BJ (cell line): ENCODE data around the gene LHPP. TPM values are rescaled to one million over a fixed set of nuclear protein-coding genes. Genes with fewer than 3 reads are reported as not detected.

Experiments used
- CTCF ChIA-PET: fragments of 350-600 bp; formaldehyde crosslinking; extraction: SDS; loops from one replicate; lab custom pipeline; 2021; ENCODE audit warnings: antibody characterized with exemption, inconsistent platforms; lab: Yijun Ruan, JAX
- POLR2A ChIA-PET: fragments of 300-600 bp; sonication (Branson Sonifier 250); formaldehyde crosslinking; extraction: SDS; loops from one replicate; lab custom pipeline; 2021; ENCODE audit warnings: antibody characterized with exemption; lab: Charles Lee
- DNase-seq: peaks from one replicate; pipeline ENCODE4 v3.0.0-alpha.2; 2011; ENCODE audit warnings: low read depth
- H3K27me3 ChIP-seq: 2 replicates; pipeline ENCODE4 v1.6.0; 2011; ENCODE audit warnings: low read length; ENCODE audit not compliant: control insufficient read depth, insufficient read depth
- H3K36me3 ChIP-seq: 2 replicates; pipeline ENCODE4 v1.5.1; 2011; ENCODE audit warnings: low read length; ENCODE audit not compliant: control insufficient read depth, insufficient read depth
- H3K4me3 ChIP-seq: 2 replicates; pipeline ENCODE4 v1.5.1; 2011; ENCODE audit warnings: low read depth, mild to moderate bottlenecking, control low read depth, low read length
- CTCF ChIP-seq: IDR thresholded peaks from 2 replicates; pipeline ENCODE4 v1.5.1; 2011; ENCODE audit warnings: low read depth, mild to moderate bottlenecking, control low read depth, inconsistent platforms, low read length, moderate library complexity; ENCODE audit not compliant: insufficient read depth
- polyA plus RNA-seq: library from polyadenylated mRNA; depleted of rRNA; stranded (reverse); fragments of >200 nt; gene quantifications from 2 replicates; pipeline ENCODE4 v1.2.3, GENCODE V29; 2011

The LHPP gene
- polyA plus RNA-seq, 1 experiment, result 23.8 TPM

GRCh38 chr10:124559372-124560132, 97.9 kb downstream of the LHPP start:
- DNase-seq, result no peak
- ChIA-PET POLR2A (interaction anchor here (0.6 kb wide), 1 partner anchor 105 kb away, joined by 3 read pairs; no protein-coding TSS in a partner anchor), CTCF (interaction anchor here (1.0 to 2.4 kb wide), 3 partner anchors 20 to 181 kb away, joined by 3 to 7 read pairs (median 4); no protein-coding TSS in a partner anchor)
- no peak overlapping the region for H3K4me3 ChIP-seq
- no peaks in the 10 kb centered on the region for H3K27me3 ChIP-seq
- TF ChIP-seq CTCF, result no peak
- no peaks in the 10 kb centered on the region for H3K36me3 ChIP-seq

GRCh38 chr10:124560377-124561105, 98.9 kb downstream of the LHPP start:
- DNase-seq, result peak; percentile 75
- TF ChIP-seq CTCF, result 0 out of 2 replicates have a peak, but pooled peaks have one; percentile 6
- ChIA-PET POLR2A (interaction anchor here (0.5 to 0.7 kb wide), 4 partner anchors 13 to 1132 kb away, joined by 3 to 6 read pairs (median 4); no protein-coding TSS in a partner anchor), CTCF (interaction anchor here (1.0 to 2.4 kb wide), 3 partner anchors 21 to 180 kb away, joined by 3 to 7 read pairs (median 4); no protein-coding TSS in a partner anchor)
- H3K27me3 ChIP-seq, result no peaks in the 10 kb centered on the region
- no peak overlapping the region for H3K4me3 ChIP-seq
- H3K36me3 ChIP-seq, result no peaks in the 10 kb centered on the region

- Histone ChIP-seq H3K36me3 (no peaks in the 10 kb centered on the region), H3K4me3 (no peak overlapping the region), H3K27me3 (no peaks in the 10 kb centered on the region)
- POLR2A ChIA-PET, result no interaction called here
- DNase-seq, result no peak
- CTCF ChIA-PET, result interaction anchor here (1.2 to 1.9 kb wide), 2 partner anchors 23 to 180 kb away, joined by 4 to 9 read pairs; no protein-coding TSS in a partner anchor
- TF ChIP-seq CTCF, result no peak
Observed at GRCh38 chr10:124561206-124561605, 99.6 kb downstream of the LHPP start.

- DNase-seq, result no peak
- CTCF ChIA-PET, result interaction anchor here (0.6 to 1.9 kb wide), 3 partner anchors 24 to 186 kb away, joined by 4 to 9 read pairs (median 4); no protein-coding TSS in a partner anchor
Observed at GRCh38 chr10:124562425-124563060, 100.9 kb downstream of the LHPP start.

More at GRCh38 chr10:124562425-124563060, 100.9 kb downstream of the LHPP start:
- Histone ChIP-seq H3K4me3 (no peak overlapping the region), H3K36me3 (no peaks in the 10 kb centered on the region), H3K27me3 (no peaks in the 10 kb centered on the region)
- no peak for TF ChIP-seq CTCF
- POLR2A ChIA-PET, result no interaction called here
